ENCODE results near the gene MS4A10.

The MS4A10 gene

DNA sequence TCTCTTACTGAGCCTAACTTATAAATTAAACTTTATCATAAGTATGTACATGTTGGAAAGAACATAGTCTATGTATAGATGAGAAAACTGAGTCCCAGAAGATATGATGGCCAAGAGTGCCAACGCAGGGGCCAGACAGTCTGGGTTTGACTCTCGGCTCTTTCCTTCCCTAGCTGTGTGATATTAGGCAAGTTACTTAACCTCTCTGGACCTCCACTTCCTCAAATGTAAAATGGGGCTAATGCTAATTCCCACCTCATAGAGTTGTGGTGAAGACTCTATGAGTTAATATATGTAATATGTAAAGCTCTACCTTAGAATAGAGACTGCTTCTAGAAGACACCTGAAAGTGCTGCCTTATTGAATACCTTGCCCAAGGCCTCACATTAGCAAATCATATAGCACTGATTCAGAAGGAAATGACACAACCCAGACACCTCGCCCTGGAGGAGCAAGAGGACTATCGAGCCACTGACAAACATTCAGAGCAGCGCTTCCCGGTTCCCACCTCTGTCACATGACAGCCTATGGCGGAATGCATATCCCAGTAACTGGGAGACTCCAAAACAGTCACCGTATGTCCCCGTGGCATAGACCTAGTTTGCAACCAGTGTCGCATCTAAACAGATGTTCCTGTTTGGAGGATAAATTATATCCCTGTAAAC, 45.5 kb downstream of the MS4A10 start:
- DNase-seq: no peak

DNA sequence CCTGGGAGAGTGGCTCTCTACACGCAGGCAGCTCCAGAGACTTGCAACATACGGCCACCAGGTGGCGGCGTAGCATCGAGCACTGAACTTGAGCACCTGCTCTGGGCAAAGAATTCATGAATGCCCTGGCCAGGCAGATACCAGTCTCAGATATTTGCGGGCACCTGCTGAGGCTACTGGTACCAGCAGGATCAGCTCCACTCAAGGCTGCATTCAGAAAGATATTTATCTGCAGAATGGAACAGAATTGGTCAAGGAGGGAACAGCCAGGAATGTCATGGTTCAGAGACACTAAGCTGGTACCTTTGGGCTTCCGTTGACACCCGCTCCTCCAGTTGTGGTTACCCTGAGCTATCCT, 46.0 kb downstream of the MS4A10 start:
- DNase-seq: peak; percentile 92

DNA sequence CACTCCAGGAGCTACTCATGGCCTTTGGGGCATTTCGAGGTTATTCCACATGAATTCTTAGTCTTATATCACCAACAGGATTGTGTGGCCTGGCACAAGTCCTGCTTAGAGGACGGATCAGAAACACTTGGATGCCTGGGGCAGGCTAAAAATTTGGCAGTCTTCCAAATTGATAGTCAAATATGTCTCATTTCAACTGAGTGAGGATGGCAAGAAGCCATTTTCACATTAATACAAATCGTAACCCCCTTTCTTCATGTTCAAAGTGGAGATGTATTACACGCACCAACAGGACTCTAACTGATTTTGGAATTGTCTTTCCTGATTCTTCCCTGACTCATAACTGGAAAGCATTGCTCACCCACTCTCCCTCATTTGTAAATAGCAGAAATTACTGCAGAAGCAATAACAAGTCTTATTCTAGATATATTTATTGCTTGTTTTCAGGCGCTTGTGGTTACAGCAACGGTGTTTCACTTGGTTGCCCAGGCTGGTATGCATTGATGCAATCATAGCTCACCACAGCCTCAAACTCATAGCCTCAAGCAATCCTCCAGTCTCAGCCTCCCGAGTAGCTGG, 46.5 kb downstream of the MS4A10 start:
- DNase-seq: no peak

DNA sequence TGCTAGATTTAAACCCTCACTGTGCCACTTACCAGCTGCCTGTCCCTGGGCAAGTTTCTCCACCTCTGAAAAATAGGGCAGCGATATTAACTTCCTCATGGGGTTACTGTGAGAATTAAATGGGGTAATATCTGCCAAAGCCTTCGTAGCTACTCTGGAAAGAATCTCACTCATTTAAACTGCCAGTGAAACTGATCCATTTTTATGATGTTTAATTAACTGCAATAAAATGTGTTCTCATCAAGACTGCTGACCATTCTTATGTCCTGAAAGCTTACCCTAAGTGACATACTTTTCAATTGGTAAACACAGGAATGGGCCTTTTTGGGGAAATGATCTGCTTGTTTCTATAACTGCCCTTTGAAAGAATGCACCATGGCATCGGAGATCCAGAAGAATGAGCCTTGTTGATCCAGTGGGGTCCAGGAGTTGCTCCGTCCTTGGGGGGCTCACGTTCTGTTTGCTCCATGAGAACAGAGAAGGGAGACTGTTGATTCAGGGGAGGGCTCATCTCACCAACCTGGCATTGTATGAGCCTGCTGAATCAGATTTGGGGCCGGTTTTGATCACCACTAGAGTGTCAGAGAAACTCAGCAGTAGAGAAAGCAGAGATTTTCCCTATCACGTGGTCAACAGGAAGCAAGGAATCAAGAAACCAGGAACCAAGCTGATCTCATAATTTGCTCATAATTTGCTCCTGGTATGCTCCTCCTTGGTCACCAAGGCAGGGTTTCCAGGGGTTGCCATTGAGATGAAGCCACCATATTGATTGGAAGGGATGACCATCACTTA, 49.8 kb downstream of the MS4A10 start:
- no peak for DNase-seq

DNA sequence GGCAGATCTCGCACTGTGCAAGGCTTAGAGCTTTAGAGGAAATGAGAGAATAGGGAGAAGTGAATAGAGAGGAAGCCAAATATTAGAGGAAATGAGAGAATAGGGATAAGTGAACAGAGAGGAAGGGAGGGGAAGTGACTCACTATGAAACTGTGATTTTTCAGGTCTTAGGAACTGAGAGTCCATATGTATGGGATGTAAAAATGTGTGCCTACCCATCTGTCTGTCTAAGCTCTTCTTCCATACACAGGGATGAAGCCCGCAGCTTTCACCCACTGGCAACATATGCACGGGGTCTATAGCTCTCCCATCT, 50.4 kb downstream of the MS4A10 start:
- no peak for DNase-seq

DNA sequence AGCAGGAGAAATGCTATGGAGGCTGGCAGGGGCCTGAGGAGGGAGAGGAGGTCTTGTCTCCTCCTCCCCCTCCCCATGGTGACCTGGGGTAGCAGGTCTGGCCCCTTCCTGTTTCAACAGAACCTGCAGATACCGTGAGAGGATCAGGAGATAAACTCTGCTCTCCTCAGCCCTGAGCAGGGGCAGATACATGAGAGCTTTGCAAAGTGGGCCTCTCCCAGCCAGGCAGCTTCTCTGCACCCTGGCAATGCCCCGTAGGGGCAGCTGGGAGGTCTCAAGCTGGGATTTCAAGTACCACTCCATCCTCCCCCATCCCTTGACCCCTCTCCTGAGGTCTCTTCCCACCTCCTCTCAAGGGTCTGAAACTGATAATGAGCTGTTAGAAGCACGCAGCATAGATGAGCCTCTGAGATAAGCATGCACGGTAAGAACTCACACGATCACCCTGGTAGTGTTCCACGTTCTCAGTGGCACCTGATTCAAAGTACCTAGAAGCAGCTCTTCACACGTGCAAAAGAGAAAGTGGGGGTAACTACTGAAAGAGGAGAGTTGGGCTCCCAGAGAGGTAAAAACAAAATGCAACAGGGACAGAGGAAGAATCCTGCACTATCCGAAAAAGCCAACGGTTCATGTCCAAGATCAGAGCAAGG, 51.9 kb downstream of the MS4A10 start:
- no peak for DNase-seq

DNA sequence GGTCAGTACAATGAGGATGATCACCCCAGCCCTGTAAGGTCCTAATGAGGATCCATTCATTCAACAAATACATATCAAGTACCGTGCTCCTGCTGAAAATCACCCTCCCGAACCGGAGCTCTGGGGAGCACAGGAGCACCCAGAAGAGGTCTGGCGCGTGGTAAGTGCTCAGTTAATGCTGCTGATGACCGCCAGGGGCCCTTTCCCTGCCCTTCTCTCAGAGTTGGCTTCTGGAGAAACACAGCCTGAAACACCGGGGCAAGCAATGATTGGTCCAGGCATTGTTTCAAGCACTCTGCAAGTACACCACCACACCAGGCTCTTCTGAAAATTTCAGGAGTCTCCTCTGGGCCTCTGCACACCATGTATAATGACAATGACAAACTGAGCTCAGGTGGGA, 53.0 kb downstream of the MS4A10 start:
- no peak for DNase-seq

DNA sequence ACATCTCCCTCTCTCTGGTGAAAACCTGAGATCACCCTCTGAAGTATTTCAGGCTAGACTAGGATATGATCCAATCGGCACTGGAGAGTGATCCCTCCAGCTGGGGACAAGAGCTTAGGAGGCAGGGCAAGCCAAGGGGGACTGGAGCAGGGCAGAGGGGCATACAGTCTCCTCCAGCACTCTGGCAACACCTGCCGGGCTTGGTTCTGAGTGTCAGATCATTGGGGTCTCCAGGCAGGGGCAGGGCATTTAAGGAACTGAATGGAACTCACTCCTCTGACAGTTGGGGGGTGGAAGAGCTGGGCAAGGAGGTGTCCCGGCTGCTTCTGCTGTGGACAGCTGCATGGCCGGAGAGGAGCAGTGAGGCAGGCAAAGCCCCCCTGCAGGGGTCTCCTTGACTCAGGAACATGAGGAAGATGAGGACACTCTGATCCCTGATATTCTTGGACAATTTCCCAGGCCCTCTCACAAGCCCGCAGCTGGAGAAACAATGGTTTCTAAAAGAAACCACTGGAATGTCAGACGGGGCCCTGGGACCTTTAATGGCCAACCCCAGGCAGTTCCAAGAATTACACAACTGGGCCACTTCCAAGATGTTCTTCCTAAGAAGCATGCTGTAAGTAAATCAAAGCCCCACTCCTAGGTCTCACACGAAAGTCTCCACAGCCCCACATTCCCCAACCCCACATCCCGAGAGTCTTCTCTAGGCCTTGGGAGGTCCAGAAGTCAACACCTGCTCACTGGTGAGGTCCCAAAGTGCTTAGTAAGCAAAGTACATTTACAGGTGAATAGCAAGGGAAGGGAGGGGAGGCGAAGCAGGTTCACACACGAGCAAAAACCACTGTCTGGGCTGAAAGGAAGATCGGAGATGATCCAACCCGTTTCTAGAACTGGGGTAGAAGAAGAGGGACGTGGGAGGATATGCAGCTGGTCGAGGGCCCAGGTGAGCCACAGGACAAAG, 55.6 kb downstream of the MS4A10 start:
- no peak for DNase-seq

DNA sequence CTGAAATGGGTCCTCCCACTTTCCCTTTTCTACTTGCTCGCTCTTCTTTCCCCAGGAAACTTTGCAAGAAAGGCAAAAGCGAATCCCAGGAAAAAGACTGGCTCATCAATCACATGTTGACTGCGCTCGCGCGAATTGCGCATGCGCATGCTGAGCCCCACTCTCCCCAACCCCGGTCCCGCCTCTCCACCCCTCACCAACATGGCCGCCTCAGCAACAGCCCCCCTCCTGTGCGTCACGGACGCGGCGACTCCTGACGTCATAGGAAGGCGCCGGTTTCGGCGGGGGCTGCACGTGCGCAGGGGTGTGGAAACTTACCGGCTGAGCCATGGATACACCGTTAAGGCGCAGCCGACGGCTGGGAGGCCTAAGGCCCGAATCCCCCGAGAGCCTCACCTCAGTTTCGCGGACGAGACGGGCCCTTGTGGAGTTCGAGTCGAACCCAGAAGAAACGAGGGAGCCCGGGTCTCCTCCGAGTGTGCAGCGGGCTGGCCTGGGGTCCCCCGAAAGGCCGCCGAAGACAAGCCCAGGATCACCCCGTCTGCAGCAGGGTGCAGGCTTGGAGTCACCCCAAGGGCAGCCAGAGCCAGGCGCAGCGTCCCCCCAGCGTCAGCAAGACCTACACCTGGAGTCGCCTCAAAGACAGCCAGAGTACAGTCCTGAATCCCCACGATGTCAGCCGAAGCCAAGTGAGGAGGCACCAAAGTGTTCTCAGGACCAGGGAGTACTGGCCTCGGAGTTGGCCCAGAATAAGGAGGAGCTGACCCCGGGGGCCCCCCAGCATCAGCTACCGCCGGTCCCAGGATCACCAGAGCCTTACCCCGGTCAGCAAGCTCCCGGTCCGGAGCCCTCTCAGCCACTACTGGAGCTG, 56.9 kb downstream of the MS4A10 start, which contains the start of gene CCDC86:
TSS of gene CCDC86 (plus strand) at position 317 of the 871 bp plus-strand sequence. CDS start at position 329, 12 bp downstream.
- DNase-seq: peak; percentile 100

DNA sequence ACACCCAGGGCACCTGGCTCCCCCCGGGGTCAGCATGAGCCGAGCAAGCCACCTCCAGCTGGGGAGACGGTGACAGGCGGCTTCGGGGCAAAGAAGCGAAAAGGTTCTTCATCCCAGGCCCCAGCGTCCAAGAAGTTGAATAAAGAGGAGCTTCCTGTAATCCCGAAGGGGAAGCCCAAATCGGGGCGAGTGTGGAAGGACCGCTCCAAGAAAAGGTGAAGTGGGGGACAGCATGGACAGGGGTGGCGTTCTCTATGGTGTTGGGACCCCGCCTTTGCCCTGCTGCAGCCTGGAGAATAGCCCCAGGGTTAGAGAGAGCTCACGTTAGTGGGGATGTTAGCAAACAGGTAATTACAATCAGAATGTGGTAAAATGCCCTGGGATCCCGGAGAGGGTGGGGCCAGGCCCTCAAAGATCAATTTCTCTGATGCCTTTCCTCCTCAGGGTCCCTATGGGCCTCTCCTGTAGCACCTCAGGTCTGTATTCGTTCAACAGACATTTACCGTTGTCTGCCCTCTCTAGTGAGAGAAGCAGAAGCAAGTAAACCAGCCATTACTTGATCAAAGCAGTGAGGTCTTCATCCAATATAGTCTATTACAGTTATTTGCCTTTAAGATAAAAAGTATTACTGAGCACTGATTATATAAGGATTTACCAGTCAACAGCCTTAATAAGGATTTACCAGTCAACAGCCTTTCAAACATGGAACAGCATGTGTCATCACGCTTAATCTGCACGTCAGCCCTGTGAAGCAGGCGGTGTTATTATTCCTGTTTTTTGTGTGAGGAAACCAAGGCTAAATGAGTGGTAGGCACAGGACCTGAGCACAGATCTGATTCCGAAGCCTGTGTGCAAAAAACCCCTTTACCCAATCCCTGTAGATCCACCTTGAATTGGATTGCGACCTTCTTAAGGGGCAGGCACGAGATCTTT, 57.8 kb downstream of the MS4A10 start:
- no peak for DNase-seq

DNA sequence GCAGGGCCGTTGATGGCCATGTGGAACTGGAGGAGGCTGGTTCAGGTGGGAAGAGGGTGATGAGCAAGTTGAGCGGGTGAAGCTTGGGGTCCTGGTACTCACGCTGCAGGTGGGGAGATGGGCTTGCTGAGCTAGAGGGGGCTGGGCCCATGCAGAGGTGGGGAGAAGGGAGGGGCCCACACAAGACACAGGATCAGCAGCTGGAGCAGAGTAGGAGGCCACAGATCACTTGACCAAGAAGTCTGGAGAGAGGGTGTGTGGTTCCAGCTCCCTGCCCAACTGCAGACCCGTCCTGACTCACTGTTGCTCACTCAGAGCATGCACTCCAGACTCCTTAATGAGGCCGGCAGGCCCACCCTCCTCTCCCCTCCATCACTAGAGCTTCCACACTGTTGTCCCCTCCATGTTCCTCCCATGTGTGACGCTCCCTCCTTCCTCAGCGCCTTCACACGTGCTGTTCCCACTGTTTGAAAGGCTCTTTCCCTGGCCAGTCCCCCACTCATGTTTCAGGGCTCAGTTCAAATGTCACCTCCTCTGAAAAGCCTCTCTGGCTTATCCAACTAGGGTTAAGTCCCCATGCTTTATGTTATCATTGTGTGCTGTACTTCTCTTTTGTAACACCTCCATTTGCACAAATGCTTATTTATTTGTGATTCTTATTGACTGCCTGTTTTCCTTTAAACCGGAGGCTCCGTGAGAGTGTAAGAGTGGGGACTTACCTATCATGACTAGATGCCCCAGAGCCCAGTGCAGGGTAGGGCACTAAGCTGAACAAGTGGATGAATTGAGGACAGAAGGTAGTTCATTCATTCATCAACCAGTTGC, 59.1 kb downstream of the MS4A10 start:
- DNase-seq: no peak

DNA sequence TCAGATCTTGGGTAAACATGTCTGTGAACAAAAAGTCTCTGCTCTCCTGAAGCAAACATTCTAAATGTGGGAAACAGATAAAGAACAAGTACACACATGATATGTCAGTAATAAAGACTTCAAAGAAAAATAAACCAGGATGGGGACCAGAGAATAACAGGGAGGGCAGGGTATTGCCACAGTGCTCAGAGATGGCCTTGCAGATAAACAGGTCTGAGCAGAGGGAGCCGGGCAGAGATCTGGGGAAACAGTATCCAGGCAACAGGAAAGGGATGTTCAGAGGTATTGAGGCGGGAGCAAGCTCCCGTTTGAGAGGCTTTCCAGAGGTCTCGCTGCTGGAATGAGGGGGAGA, 59.7 kb downstream of the MS4A10 start:
- no peak for DNase-seq

DNA sequence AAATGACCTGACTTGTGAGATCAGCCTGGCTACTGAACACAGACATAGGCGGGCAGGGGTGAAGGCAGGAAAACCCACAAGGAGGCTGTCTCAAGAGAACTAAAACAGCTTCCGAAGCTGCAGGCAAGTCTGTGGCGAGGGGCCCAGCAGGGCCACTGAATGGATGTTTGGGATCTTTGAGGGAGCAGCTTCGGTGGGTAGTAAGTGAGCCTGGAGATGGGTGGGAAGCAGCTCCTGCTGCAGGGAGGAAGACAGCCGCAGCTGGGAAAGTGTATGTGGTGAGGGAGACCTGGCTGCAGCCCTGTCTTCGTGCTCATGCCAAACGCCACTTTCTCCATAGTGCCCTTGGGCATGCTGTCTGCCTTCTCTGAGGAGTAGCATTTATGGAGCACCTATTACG, 60.2 kb downstream of the MS4A10 start:
- no peak for DNase-seq

DNA sequence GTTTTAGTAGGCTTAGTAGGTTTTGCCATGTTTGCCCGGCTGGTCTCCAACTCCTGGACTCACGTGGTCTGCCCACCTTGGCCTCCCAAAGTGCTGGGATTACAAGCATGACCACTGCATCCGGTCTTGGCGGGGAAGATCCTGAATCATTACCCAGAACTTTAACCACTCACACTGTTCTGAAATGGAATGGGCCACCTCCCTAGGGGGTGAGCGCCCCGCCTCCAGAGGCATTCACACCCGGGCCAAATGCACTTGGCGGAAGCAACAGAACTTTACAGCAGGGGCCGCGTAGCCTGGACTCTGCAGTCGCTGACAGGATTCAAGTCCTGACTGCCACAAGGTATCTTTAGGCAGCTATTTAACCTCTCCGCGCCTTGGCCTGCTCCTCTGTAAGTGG, 62.1 kb downstream of the MS4A10 start:
- DNase-seq: no peak

DNA sequence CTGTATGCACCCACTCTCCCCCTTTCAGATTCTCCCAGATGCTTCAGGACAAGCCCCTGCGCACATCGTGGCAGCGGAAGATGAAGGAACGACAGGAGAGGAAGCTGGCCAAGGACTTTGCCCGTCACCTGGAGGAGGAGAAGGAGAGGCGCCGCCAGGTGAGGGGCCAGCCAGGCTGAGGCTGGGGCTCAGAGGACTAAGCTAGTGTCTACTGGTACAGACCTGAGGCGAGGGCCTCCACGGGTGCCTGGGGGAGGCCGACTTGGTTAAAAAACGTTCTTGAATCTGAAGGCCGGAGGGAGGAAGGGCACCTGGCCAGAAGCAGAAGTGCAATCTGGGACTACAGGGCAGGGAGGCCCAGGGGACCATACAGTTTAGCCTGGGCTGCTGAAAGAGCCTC, 62.8 kb downstream of the MS4A10 start:
- no peak for DNase-seq

DNA sequence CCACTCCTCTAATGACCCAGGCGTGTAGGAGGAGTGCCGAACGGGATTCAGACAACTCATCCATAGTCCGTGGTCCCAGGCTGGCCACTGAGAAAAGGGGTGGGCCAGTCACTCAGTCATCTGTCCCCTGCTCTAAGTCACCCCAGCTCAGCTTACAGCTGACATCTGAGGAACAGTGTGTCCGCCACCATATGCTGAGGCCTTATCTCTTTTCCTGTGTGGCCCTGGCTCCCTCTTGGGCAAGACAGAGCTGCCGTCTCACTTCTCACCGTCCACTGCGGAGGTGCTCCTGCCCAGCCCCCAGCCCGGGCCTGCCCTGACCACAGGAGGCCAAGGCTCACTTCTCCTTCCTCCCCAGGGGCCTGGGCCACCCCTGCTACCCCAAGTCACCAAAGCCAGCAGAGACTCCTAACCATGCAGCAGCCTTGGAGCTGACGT, 63.6 kb downstream of the MS4A10 start:
- no peak for DNase-seq

DNA sequence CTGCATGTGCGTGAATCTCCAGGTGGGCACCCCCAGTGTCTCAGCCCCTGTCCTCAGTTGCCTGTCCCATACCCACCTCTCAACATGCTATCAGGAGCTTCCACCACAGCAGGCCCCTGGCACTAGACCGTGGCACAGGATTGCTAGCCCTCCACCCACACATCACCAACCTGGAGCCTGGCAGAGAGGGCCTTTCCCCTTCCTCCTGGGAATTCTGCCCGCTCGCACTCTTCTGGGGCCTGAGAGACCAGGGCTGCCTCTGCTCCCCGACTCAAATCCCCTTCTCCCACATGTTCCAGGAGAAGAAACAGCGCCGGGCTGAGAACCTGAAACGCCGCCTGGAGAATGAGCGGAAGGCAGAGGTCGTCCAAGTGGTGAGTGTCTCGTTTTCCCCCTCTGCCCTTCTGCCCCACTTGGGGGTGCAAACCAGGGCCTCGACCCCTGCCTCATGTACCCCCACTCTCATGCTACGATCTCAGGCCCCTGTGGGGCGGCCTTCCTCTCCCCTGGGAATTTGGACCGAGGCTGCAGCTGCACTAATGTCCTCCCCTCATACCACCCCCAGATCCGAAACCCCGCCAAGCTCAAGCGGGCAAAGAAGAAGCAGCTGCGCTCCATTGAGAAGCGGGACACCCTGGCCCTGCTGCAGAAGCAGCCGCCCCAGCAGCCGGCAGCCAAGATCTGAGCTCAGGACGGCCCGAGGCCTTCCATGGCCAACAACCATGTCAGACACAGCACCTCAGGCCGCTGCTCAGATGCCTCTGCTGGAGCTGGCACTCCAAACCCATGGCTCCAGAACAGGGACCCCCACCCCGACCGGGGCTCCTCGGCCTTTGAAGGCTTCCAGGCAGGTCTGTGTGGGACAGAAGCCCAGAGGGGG, 64.7 kb downstream of the MS4A10 start:
- no peak for DNase-seq
